ENCODE data around the gene ACSM5.
"Not testable (repeated sequence)": the region's sequence is repeated elsewhere in the genome, so short reads cannot be mapped to it uniquely, and the experiment has no call there.

Gene ACSM5

GRCh38 chr16:20399185-20399584 lies 10.1 kb upstream of the ACSM5 start:
- DNase-seq, result no peak

DNA sequence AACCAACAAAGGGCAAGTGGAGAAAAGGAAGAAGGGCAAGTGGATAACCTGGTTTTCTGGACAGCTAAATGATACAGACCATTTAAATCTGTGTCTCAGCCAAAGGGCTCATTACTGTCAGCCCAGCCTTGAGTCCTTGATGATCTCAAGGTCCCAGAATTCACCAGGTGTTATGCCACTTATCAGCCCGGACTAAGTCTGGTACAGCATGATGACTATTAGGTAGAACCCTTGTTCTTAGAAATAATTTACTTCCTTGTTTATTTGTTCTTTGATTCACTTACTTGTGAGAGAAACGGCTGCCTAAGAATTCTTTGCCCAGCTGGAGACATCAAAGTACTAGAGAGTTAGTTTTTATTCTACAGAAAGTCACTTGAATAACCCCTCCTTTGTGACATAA lies 8.3 kb upstream of the ACSM5 start:
- DNase-seq, result no peak

- no peak for DNase-seq
Observed at GRCh38 chr16:20401475-20402016, 7.8 kb upstream of the ACSM5 start.

GRCh38 chr16:20402651-20403050 lies 6.7 kb upstream of the ACSM5 start:
- DNase-seq, result no peak

DNA sequence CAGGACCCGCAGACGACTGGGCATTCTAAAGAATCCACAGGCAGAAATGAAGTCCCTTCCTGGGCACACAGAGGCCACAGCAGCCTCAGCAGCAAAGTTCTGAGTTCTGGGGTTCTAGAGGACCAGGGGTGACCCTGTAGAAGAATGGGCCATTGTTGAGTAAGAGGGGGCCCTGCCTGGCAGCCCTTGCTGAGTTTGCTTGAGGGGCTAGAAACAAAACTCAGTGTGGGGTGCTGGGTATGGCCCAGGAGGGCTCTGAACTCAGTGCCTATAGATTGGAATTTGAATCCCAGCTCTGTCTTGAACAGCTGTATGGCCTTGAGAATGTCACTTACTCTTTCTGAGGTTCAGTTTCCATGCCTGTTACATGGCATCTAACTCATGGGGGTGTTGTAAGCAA lies 4.7 kb upstream of the ACSM5 start, which contains the start of gene PDILT:
PDILT (minus strand) TSS at position 101 of the 400 bp plus-strand sequence. CDS start 5,437 bp downstream, outside the sequence.
- DNase-seq, result no peak

GRCh38 chr16:20410121-20410723 lies 888 bp downstream of the ACSM5 start:
- no peak for DNase-seq

- no peak for DNase-seq
Observed at GRCh38 chr16:20411055-20411454, 1.7 kb downstream of the ACSM5 start.

DNA sequence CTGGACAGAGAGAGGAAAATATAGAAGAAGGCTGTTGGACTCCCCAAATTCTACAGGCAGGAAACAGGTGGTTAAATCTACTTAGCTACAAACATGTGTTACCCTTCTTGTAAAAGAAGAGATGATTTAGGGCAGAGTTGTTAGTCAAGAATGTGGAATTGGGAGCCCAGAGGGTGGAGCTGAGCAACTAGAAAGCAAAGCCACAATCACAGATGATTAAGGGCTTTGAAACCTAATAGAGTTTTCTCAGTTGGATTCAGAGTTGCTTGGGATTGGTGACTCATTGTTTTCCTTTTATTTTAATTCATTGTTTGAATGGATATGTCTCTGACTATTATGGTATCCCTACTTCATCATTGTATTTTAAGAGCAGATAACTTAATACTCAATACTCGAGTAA lies 6.2 kb downstream of the ACSM5 start:
- DNase-seq, result no peak

DNA sequence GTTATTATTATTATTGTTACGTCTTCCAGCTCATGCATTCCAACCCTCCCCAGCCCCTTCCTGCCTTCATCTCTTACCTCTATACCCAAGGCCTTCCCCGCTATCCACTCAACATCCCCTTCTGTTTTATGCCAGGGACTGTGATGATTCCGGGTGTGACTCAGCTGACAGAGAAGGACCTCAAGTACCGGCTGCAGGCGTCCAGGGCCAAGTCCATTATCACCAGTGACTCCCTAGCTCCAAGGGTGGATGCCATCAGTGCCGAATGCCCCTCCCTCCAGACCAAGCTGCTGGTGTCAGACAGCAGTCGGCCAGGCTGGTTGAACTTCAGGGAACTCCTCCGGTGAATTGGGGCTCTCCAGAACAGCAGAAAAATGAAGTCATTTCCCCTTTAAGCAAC lies 9.8 kb downstream of the ACSM5 start:
- DNase-seq, result not testable (repeated sequence)

DNA sequence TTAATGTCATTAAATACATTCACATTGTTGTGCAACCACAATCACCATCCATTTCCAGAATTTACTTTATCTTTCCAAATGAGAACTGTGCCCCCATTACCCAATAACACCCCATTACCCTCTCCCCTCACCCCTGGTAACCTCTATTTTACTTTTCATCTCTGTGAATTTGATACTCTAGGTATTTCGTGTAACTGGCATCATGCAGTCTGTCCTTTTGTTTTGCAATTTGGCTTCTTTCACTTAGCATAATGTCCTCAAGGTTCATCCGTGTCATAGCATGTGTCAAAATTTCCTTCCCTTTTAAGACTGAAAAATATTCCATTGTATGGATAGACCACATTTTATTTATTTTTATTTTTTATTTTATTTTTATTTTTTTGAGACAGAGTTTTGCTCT lies 12.4 kb downstream of the ACSM5 start:
- not testable (repeated sequence) for DNase-seq

GRCh38 chr16:20423772-20424128 lies 14.4 kb downstream of the ACSM5 start:
- DNase-seq, result not testable (repeated sequence)

DNA sequence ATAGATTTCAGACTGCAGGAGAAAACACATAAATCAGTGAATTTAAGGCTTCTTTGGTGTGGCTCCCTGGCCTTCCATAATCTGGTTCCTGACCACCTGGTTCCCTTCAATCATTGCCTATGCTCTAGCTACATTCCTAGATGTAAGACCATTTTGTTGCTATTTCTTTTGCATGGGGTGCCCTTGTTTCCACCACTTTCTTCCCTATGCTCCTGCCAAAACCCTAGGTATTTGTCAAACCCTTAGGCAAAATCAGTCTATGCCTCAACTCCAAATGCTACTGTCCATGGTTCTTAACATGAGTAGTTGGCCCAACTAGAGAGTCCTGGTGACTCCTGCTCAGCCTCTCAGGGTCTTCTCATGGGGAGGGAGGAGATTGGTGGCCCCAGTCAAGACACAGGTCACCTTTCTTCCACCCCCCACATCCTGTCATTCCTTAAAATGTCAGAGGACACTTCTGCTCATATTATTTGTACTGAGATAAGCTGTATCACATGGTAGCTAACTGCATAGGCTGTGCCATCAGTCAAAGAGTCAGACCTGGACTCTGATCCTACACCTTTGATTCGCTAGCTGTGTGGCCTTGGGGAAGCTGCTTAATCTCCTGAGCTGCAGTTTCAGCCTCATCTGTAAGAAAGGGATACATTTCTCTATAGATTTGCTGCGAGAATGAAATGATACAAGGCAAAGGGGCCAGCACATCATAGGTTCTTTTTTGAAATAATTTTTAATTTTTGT lies 15.0 kb downstream of the ACSM5 start:
- DNase-seq, result no peak

- not testable (repeated sequence) for DNase-seq
Observed at GRCh38 chr16:20427401-20427797, 18.1 kb downstream of the ACSM5 start.

GRCh38 chr16:20429499-20429898 lies 20.2 kb downstream of the ACSM5 start:
- not testable (repeated sequence) for DNase-seq

DNA sequence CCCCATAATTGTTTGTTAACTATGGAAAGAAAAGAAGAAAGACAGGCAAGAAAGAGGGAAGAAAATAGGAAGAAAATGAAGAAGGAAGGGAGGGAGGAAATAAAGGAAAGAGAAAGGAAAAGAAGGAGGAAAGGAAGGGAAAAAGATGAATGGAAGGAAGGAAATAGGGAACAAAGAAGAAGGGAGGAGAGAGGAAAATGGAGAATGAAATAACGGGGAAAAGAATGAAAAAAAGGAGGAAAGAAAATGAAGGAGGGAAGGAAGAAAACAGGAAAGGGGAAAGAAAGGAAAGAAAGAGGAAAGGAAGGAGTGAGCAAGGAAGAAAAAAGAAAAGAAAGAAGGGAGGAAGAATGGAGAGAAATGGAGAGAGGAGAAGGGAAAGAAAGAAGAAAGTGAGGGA lies 21.1 kb downstream of the ACSM5 start:
- DNase-seq, result not testable (repeated sequence)

GRCh38 chr16:20430948-20431347 lies 21.6 kb downstream of the ACSM5 start:
- DNase-seq, result no peak

DNA sequence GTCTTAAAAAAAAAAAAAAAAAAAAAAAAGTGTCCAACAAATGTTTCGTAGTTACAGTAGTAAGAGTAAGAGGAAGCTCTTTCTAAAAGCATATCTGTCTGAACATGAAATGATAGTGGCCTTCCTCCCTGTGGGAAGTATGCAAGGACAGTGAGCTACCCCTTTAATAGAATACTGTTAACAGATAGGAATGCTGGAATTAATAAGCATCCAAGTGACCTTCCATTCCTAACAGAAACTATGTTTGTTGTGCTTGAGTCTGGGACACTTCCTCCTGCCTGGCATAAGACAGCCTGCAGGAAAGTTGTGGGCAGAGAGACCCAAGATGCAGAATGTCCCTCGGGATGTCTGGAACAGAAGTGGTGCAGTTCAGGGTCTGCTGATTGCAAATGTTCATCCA lies 29.6 kb downstream of the ACSM5 start:
- DNase-seq, result not testable (repeated sequence)

- not testable (repeated sequence) for DNase-seq
Observed at GRCh38 chr16:20439820-20440231, 30.5 kb downstream of the ACSM5 start.

GRCh38 chr16:20440731-20441130 lies 31.4 kb downstream of the ACSM5 start:
- not testable (repeated sequence) for DNase-seq

DNA sequence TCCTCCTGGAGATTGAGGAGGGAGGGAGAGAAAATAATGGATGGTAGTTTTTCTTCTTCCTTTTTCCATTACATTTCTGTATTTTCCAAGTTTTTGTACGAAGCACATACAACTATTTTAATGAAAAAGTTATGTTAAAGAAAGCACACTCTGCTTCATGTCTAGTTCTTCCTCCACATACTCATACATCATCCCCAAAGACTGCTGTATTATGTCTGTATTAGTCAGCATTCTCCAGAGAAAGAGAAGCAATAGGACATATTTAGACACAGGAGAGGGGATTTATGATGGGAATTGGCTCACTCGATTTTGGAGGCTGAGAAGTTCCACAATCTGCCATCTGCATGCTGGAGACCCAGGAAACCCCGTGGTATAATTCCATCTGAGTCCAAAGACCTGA lies 31.9 kb downstream of the ACSM5 start:
- no peak for DNase-seq

DNA sequence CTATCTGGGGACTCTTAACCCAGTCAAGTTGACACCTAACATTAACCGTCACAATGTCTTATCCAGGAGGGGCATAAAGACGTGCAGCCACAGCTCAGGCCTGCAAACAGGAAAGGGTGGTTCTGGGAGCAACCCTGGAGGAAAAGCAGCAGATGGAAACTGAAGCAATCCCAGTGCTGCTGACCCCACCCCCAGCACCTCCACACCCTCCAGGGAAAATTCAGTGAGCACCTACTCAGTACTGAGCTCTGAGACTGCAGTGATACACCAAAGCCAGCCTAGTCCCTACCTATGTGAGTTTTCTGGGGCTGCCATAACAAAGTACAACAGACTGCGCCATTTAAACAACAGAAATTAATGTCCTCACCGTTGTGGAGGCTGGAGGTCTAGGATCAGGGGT lies 32.5 kb downstream of the ACSM5 start:
- not testable (repeated sequence) for DNase-seq

DNA sequence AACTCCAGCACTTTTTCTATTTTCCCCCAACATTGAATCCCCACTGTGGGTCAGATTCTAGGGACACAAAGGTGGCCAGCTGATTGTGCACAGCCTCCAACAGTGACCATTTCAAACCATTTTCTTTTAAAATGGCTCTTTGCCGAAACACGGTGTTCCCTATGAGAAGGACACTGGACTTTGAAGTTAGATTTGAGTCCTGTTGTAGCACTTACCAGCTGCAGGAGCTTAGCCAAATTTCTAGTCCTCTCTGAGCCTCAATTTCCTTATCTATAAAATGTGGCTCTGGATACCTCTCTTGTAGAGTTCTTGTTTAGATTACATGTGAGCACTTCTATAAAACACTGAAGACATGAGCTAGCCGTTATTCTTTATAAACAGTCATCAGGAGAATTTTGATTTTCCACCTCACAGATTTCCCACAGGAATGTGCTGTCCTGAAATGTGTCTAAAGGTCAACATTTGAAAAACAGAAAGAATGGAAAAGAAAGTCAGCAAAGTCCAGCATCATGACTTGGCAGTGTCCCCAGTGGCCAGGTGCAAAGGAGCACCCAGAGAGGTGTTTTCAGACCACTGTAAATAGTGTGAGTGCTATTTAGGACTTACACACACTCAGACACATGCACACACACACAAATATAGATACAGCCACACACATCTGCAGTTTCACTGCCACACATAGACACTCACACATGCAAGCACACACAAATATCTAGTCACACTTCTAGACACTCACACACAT lies 37.5 kb downstream of the ACSM5 start:
- not testable (repeated sequence) for DNase-seq

GRCh38 chr16:20451364-20451763 lies 42.0 kb downstream of the ACSM5 start, which contains the start of gene ACSM2A:
Gene ACSM2A (plus strand): TSS chr16:20451521. CDS start chr16:20460115, 8,594 bp downstream.
- not testable (repeated sequence) for DNase-seq

All from CD4-positive, alpha-beta T cell treated with Interleukin-21 for 1 hour (primary cell).